Nephron progenitor cell (in vitro differentiated cells): ENCODE data around the gene SND1.
A peak's percentile ranks its signal among the peaks of the same experiment; 100 is the strongest.

ENCODE experiments used
- DNase-seq: peaks from one replicate; pipeline ENCODE4 v3.0.0; 2021
- H3K27ac Mint-ChIP-seq: 2 replicates; pipeline ENCODE4 v1.8.0; 2021; ENCODE audit warnings: mild to moderate bottlenecking, moderate library complexity, mixed read lengths
- H3K27me3 Mint-ChIP-seq: 2 replicates; pipeline ENCODE4 v1.8.0; 2021; ENCODE audit warnings: mild to moderate bottlenecking, low read depth, mixed read lengths; ENCODE audit not compliant: poor library complexity
- H3K36me3 Mint-ChIP-seq: 2 replicates; pipeline ENCODE4 v1.8.0; 2021; ENCODE audit warnings: low read depth, mixed read lengths
- H3K4me1 Mint-ChIP-seq: 2 replicates; pipeline ENCODE4 v1.8.0; 2021; ENCODE audit warnings: mixed read lengths
- H3K4me3 Mint-ChIP-seq: 2 replicates; pipeline ENCODE4 v1.8.0; 2021; ENCODE audit warnings: mild to moderate bottlenecking, moderate library complexity, mixed read lengths
- H3K9me3 Mint-ChIP-seq: 2 replicates; pipeline ENCODE4 v1.8.0; 2021; ENCODE audit warnings: mild to moderate bottlenecking, moderate library complexity, mixed read lengths
- CTCF ChIP-seq: fragments of 200-600 bp; sonication (generic); IDR thresholded peaks from 2 replicates; pipeline ENCODE4 v1.5.0; 2021; ENCODE audit warnings: antibody characterized with exemption

The SND1 gene

GRCh38 chr7:127731431-127732080 is 79.6 kb downstream of the SND1 start:
- H3K9me3 Mint-ChIP-seq: no peaks in the 10 kb centered on the region
- H3K36me3 Mint-ChIP-seq: peaks cover 48% of the 10 kb centered on the region
- no peak for TF ChIP-seq CTCF
- peaks cover 26% of the 10 kb centered on the region for H3K4me1 Mint-ChIP-seq
- no peaks in the 10 kb centered on the region for H3K27me3 Mint-ChIP-seq
- H3K4me3 Mint-ChIP-seq: no peak overlapping the region
- H3K27ac Mint-ChIP-seq: no peak overlapping the region
- no peak for DNase-seq

- no peak for DNase-seq
- Mint-ChIP-seq H3K27ac (no peak overlapping the region), H3K36me3 (peaks cover 56% of the 10 kb centered on the region), H3K9me3 (no peaks in the 10 kb centered on the region), H3K4me3 (no peak overlapping the region), H3K27me3 (no peaks in the 10 kb centered on the region), H3K4me1 (peaks cover 19% of the 10 kb centered on the region)
- TF ChIP-seq CTCF: no peak
These were observed 80.3 kb downstream of the SND1 start for GRCh38 chr7:127732306-127732705.

GRCh38 chr7:127733986-127734385 is 82.0 kb downstream of the SND1 start:
- H3K36me3 Mint-ChIP-seq: peaks cover 51% of the 10 kb centered on the region
- no peak for TF ChIP-seq CTCF
- H3K27me3 Mint-ChIP-seq: peaks cover 3% of the 10 kb centered on the region
- H3K27ac Mint-ChIP-seq: no peak overlapping the region
- DNase-seq: no peak
- peaks cover 10% of the 10 kb centered on the region for H3K4me1 Mint-ChIP-seq
- no peak overlapping the region for H3K4me3 Mint-ChIP-seq
- no peaks in the 10 kb centered on the region for H3K9me3 Mint-ChIP-seq

- no peaks in the 10 kb centered on the region for H3K9me3 Mint-ChIP-seq
- TF ChIP-seq CTCF: no peak
- H3K4me1 Mint-ChIP-seq: peaks cover 13% of the 10 kb centered on the region
- H3K4me3 Mint-ChIP-seq: no peak overlapping the region
- peaks cover 35% of the 10 kb centered on the region for H3K36me3 Mint-ChIP-seq
- no peak overlapping the region for H3K27ac Mint-ChIP-seq
- H3K27me3 Mint-ChIP-seq: peaks cover 3% of the 10 kb centered on the region
- DNase-seq: no peak
These were observed 84.5 kb downstream of the SND1 start for GRCh38 chr7:127736511-127736910.

- peaks cover 25% of the 10 kb centered on the region for H3K36me3 Mint-ChIP-seq
- peaks cover 3% of the 10 kb centered on the region for H3K27me3 Mint-ChIP-seq
- no peak for TF ChIP-seq CTCF
- peak overlapping the region; percentile 46 for H3K27ac Mint-ChIP-seq
- no peak overlapping the region for H3K4me3 Mint-ChIP-seq
- no peak for DNase-seq
- H3K9me3 Mint-ChIP-seq: no peaks in the 10 kb centered on the region
- H3K4me1 Mint-ChIP-seq: peaks cover 13% of the 10 kb centered on the region
These were observed 86.9 kb downstream of the SND1 start for GRCh38 chr7:127738859-127739258.

- H3K9me3 Mint-ChIP-seq: no peaks in the 10 kb centered on the region
- peaks cover 19% of the 10 kb centered on the region for H3K36me3 Mint-ChIP-seq
- no peak overlapping the region for H3K27ac Mint-ChIP-seq
- no peak overlapping the region for H3K4me3 Mint-ChIP-seq
- H3K27me3 Mint-ChIP-seq: peaks cover 5% of the 10 kb centered on the region
- H3K4me1 Mint-ChIP-seq: peaks cover 19% of the 10 kb centered on the region
- no peak for DNase-seq
- no peak for TF ChIP-seq CTCF
These were observed 89.9 kb downstream of the SND1 start for GRCh38 chr7:127741764-127742375.
